Subcutaneous adipose tissue (tissue), 4 donors: Measurements from ENCODE around the gene MESP2. TPM values are rescaled to one million over a fixed set of nuclear protein-coding genes. Genes with fewer than 3 reads are reported as not detected.

Source experiments
- total RNA-seq, 4 donors: library from RNA; depleted of rRNA; stranded (reverse); fragments of >200 nt; gene quantifications; one replicate each; pipeline ENCODE4 v1.1.0, GENCODE V29; 2016
- TF ChIP-seq, protein P1 (sequence below): fragments of 450-650 bp; IDR thresholded peaks from one replicate; pipeline ENCODE4 v1.5.1; 2016; ENCODE audit warnings: low read depth, mild to moderate bottlenecking, control low read depth, antibody characterized with exemption, moderate library complexity

MESP2 gene
- total RNA-seq, 4 donors from 2014 or later, result 0.34 to 0.57 TPM; not detected in 2

GRCh38 chr15:89766357-89767311 is 9.5 kb upstream of the MESP2 start:
- TF ChIP-seq, protein P1, sequence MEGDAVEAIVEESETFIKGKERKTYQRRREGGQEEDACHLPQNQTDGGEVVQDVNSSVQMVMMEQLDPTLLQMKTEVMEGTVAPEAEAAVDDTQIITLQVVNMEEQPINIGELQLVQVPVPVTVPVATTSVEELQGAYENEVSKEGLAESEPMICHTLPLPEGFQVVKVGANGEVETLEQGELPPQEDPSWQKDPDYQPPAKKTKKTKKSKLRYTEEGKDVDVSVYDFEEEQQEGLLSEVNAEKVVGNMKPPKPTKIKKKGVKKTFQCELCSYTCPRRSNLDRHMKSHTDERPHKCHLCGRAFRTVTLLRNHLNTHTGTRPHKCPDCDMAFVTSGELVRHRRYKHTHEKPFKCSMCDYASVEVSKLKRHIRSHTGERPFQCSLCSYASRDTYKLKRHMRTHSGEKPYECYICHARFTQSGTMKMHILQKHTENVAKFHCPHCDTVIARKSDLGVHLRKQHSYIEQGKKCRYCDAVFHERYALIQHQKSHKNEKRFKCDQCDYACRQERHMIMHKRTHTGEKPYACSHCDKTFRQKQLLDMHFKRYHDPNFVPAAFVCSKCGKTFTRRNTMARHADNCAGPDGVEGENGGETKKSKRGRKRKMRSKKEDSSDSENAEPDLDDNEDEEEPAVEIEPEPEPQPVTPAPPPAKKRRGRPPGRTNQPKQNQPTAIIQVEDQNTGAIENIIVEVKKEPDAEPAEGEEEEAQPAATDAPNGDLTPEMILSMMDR, result no peak

DNA sequence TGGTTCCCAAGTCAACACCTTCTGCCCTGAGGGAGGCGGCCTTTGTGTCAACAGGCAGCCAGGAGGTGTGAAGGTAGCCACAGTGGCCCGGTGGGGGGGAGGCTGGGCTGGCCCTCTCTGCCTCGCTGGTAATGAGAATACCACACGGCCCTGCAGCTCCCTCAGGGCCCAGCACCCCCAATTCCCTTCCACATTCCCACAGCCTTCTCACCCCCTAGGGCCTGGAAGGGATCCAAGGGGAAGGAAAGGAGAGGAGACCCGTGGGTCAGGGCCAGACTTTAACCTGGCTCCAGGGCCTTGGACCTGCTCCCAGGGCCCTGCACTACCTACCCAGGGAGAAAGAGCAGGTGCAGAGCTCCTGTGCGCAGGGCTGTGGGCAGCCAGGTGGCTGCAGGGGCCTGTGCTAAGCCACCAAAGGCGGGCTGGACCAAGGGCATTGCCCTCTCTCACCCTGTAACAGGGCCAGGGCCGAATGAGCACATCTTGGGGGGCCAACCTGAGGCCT is 8.7 kb upstream of the MESP2 start:
- TF ChIP-seq, protein P1, result no peak

- TF ChIP-seq, protein P1, result no peak
Observed at GRCh38 chr15:89768071-89768500, 8.0 kb upstream of the MESP2 start.

- TF ChIP-seq, protein P1, result no peak
Observed at GRCh38 chr15:89769366-89769765, 6.8 kb upstream of the MESP2 start.

DNA sequence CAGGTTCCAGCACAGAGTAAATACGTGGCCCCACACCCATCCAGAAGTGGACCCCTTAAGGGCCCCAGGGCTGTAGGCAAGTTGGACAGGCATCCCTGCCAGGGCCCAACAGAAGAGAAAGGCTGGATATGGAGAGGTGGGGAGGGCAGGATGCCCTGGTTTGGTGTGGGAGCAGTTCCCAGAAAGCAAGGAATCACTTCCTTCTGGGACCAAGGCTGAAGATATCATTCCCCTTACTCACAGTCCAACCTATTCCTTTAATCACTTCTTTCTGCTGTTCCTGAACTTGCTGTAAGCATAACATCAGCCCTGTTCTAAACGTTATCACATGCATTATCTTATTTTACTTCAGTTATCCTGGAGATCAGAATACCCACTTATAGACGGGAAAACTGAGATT is 6.1 kb upstream of the MESP2 start:
- TF ChIP-seq, protein P1, result no peak

DNA sequence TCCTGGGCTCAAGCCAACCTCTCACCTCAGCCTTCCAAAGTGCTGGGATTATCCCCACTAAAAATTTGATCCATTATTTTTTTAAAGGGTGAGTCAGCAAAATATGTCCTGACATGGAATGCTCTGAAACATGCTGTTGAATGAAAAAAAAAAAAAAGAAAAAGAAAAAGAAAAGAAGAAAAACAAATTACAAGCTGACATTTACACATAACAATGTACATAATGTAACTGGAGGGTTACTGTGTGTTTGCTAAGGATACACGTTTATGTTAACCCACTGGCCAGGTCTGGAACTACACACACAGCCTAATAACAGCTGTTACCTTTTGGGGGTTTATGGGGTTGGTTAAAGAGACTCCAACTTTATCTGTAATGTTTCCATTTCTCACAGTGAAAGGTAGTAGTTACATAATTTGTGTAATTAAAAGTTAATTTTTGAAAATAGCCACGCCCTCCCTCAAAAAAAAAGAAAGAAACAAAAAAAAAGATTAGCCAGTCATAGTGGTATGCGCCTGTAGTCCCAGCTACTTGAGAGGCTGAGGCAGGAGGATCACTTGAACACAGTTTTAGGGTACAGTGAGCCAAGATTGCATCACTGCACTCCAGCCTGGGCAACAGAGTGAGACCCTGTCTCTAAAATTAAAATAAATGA is 3.1 kb upstream of the MESP2 start:
- TF ChIP-seq, protein P1, result no peak

DNA sequence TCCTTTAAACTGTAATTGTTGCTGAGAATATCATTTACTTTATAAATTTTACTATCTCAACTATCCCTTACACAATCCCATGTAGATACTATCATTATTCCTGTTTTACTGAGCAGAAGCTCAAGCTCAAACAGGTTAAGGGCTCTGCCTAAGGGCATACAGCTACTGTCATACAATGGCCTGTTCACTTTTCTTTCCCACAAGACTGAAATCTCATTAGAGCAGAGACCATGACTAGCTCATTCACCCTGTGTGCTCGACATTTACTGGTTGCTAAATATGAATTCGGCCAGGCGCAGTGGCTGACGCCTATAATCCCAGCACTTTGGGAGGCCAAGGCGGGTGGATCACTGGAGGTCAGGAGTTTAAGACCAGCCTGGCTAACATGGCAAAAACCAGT is 1.6 kb upstream of the MESP2 start:
- TF ChIP-seq, protein P1, result no peak
